LNCAP (cell line): ENCODE results near the gene WNK2.

ENCODE experiments used
- TF ChIP-seq, protein P1 (sequence below): fragments of 450-650 bp; IDR thresholded peaks from 2 replicates; pipeline ENCODE4 v1.5.1; 2017; ENCODE audit warnings: mild to moderate bottlenecking

Gene WNK2

GRCh38 chr9:93287593-93287992, 103.7 kb downstream of the WNK2 start:
- TF ChIP-seq, protein P1, sequence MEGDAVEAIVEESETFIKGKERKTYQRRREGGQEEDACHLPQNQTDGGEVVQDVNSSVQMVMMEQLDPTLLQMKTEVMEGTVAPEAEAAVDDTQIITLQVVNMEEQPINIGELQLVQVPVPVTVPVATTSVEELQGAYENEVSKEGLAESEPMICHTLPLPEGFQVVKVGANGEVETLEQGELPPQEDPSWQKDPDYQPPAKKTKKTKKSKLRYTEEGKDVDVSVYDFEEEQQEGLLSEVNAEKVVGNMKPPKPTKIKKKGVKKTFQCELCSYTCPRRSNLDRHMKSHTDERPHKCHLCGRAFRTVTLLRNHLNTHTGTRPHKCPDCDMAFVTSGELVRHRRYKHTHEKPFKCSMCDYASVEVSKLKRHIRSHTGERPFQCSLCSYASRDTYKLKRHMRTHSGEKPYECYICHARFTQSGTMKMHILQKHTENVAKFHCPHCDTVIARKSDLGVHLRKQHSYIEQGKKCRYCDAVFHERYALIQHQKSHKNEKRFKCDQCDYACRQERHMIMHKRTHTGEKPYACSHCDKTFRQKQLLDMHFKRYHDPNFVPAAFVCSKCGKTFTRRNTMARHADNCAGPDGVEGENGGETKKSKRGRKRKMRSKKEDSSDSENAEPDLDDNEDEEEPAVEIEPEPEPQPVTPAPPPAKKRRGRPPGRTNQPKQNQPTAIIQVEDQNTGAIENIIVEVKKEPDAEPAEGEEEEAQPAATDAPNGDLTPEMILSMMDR: no peak

DNA sequence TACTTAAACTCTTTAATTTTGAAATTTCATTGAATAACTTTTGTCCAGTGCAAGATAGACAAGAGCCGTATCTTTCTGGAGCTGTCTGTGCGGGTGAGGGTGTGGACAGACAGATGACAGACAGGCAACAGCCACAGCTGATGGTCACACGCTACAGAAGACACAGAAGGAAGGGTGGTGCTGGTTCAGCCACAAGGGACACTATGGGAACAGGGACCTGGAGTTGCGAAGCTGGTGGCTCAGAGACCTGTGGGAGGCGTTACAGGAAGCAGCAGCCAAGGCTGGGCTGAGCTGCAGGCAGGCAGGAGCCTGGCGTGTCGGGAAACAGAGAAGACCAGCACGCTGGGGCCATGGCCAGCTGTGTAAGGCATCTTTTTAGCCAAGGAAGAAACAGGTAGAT, 104.4 kb downstream of the WNK2 start:
- TF ChIP-seq, protein P1: no peak

DNA sequence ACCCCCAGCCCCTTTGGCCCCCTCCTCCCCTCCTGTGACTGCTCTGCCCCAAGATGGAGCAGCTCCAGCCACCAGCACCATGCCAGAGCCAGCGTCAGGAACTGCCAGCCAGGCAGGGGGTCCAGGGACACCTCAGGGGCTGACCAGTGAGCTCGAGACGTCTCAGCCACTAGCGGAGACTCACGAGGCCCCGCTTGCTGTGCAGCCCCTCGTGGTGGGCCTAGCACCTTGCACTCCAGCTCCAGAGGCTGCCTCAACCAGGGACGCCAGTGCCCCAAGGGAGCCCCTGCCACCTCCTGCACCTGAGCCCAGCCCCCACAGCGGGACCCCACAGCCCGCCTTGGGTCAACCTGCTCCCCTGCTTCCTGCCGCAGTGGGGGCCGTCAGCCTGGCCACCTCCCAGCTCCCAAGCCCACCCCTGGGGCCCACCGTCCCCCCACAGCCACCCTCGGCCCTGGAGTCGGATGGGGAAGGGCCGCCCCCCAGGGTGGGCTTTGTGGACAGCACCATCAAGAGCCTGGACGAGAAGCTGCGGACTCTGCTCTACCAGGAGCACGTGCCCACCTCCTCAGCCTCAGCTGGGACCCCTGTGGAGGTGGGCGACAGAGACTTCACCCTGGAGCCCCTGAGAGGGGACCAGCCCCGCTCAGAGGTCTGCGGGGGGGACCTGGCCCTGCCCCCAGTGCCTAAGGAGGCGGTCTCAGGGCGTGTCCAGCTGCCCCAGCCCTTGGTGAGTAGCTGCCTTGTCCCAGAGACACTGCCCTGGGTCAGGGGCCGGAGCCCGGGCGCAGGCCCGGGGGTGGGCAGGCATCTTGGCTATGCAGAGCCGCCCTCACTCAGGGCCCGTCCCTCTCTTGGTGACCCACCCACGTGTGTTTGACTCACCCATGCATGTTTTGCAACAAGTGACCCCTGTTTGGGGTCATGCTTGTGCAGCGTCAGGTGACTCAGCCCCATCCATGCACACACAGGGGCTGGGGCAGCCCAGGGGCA, 105.2 kb downstream of the WNK2 start:
- TF ChIP-seq, protein P1: no peak

GRCh38 chr9:93290495-93291434, 106.8 kb downstream of the WNK2 start:
- TF ChIP-seq, protein P1: no peak

DNA sequence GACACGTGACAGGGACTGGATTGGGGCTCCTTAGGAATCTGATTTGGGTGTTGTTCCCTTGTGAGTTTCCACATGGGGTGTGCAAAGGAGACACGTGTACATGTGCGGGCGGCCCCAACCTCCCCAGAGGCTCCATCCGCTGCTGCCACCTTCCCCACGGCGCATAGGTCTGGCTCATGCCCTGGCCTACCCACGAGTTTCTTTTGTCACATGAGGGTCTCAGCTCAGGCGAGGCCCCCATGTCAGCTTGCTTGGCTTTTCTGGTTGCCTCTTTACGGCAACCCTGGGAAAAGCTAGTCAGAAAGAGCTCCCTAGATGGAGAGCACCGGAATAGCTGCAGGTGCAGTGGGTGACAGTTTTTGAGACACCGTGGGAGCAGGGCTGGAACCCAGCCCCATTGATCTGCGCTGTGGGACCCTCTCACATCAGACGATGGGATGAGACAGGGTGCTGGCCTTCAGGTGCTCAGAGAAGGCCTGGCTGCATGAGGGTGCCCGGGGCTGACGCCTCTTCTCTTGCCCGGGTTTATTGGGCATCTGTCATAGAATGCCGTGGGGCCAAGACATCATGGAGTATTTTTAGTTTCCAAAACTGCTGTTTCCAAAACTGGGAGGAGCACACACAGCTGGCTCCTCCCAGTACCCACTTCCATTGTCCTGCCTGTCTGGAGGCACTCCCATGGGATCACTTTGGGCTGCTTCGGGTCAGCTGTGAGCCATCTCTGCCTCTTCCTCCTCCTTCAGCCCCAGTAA, 107.8 kb downstream of the WNK2 start:
- TF ChIP-seq, protein P1: no peak

GRCh38 chr9:93292288-93292615, 108.3 kb downstream of the WNK2 start:
- TF ChIP-seq, protein P1: no peak

DNA sequence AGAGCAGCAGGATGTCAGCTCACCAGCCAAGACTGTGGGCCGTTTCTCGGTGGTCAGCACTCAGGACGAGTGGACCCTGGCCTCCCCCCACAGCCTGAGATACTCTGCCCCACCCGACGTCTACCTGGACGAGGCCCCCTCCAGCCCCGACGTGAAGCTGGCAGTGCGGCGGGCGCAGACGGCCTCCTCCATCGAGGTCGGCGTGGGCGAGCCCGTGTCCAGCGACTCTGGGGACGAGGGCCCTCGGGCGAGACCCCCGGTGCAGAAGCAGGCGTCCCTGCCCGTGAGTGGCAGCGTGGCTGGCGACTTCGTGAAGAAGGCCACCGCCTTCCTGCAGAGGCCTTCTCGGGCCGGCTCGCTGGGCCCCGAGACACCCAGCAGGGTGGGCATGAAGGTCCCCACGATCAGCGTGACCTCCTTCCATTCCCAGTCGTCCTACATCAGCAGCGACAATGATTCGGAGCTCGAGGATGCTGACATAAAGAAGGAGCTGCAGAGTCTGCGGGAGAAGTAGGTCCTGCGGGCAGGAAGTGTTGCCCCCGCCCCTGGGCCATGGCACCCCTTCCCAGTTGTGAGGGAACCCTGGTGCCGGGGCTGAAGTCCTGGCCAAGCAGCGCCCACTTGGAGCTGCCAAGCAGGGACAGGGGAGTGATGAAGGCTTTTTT, 108.9 kb downstream of the WNK2 start:
- TF ChIP-seq, protein P1: no peak
